Body of pancreas (tissue), 4 donors: ENCODE data around the gene PRKG1. TPM values are rescaled to one million over a fixed set of nuclear protein-coding genes. Genes with fewer than 3 reads are reported as not detected.

ENCODE experiments used
- ATAC-seq: fragments of 150-250 bp; one replicate; pipeline ENCODE4 v1.9.1; 2016
- DNase-seq, 4 donors: peaks; one replicate each; pipeline ENCODE4 v3.0.0-alpha.2; 2019
- H3K27ac ChIP-seq, 4 donors: fragments of 200-600 bp; sonication (generic); 1 replicate in 3 of 4; 2 replicates in 1 of 4; pipeline versions ENCODE4 v1.5.1 to v1.6.1; 2016 to 2019; ENCODE audit warnings: mild to moderate bottlenecking in 1 of 4, mixed read lengths in 1 of 4, moderate library complexity in 1 of 4
- H3K27me3 ChIP-seq, 2 donors: fragments of 200-600 bp; sonication (generic); one replicate each; pipeline ENCODE4 v1.6.0; 2016; ENCODE audit warnings: mild to moderate bottlenecking in 1 of 2
- H3K36me3 ChIP-seq, 2 donors: fragments of 200-600 bp; sonication (generic); replicated peaks in 1 of 2; 2 replicates each; pipeline ENCODE4 v1.5.1; 2016; ENCODE audit warnings: low read depth in 2 of 2; ENCODE audit not compliant: insufficient read depth in 1 of 2
- H3K4me1 ChIP-seq: fragments of 200-600 bp; sonication (generic); one replicate; pipeline ENCODE4 v1.6.0; 2016
- H3K4me3 ChIP-seq, 2 donors: fragments of 200-600 bp; sonication (generic); 1 replicate in 1 of 2; 2 replicates in 1 of 2; pipeline ENCODE4 v1.5.1; 2016 to 2019
- H3K9me3 ChIP-seq, 3 donors: fragments of 200-600 bp; sonication (generic); 1 replicate in 2 of 3; 2 replicates in 1 of 3; pipeline ENCODE4 v1.5.1; 2016
- CTCF ChIP-seq, 7 experiments: fragments of 450-650 bp in 4 of 7; fragments of 200-600 bp in 3 of 7; sonication (generic) in 3 of 7; IDR thresholded peaks; one replicate each; pipeline ENCODE4 v1.5.1; 2016 to 2019; ENCODE audit warnings: antibody characterized with exemption in 7 of 7
- POLR2A ChIP-seq, 3 donors: fragments of 450-650 bp; IDR thresholded peaks; one replicate each; pipeline ENCODE4 v1.6.1; 2016; ENCODE audit warnings: antibody characterized with exemption in 3 of 3, mild to moderate bottlenecking in 2 of 3
- WGBS, 2 donors: methylation state at CpG; one replicate each; pipeline ENCODE4 v1.1.5; 2017; 5-methylcytosine and 5-hydroxymethylcytosine counted together
- intact Hi-C: fragments of 100-400 bp; cut with DNase I; formaldehyde crosslinking; loops from one replicate; pipeline ENCODE4 v1.15.1; 2023
- total RNA-seq, 2 donors: library from RNA; depleted of rRNA; stranded (reverse); fragments of >200 nt; gene quantifications; one replicate each; pipeline ENCODE4 v1.1.0, GENCODE V29; 2016

PRKG1 gene
- total RNA-seq, 2 donors from 2014 or later = 14.2 to 18.9 TPM

DNA sequence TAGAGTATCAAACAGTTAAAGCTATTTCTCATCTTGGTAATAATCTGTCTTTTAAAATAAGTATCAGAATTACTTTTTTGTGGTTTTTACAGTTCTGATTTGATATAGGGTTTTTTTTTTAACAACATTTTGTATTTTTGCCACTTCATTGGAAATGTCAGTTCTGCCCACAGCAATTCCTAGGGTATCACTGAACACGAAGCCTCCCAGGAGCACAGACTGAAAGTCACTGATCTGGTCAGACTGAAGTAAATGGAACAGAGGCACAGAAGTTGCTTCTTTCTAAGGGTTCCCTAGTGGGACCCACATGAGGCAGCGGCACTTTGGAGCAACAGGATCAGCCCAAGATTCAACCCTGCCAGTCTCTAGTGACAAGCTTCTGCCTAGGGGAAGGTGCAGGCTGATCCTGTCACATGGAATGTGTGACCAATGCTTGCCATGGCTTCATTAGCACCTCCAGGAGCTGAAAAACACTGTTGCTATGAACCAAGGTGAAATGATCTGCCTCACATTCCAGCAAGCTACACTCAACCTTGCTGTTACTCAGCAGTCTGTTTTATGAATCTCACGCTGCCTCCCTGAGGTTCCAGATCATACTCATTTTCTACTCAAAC lies 898.6 kb downstream of the PRKG1 start:
- H3K27me3 ChIP-seq = no peaks in the 10 kb centered on the region
- H3K36me3 ChIP-seq = no peaks in the 10 kb centered on the region
- H3K4me1 ChIP-seq = no peaks in the 10 kb centered on the region
- intact Hi-C loops = no loop called here
- ATAC-seq = no peak
- H3K27ac ChIP-seq = no peak overlapping the region
- H3K4me3 ChIP-seq = no peak overlapping the region
- 88 to 91% methylated on average over 3 of the region's 3 CpGs for WGBS, 2 donors
- TF ChIP-seq CTCF (IDR thresholded peaks at IDR 0.05) (no peak), POLR2A (IDR thresholded peaks at IDR 0.05) (no peak)
- H3K9me3 ChIP-seq = no peaks in the 10 kb centered on the region
- DNase-seq = no peak

DNA sequence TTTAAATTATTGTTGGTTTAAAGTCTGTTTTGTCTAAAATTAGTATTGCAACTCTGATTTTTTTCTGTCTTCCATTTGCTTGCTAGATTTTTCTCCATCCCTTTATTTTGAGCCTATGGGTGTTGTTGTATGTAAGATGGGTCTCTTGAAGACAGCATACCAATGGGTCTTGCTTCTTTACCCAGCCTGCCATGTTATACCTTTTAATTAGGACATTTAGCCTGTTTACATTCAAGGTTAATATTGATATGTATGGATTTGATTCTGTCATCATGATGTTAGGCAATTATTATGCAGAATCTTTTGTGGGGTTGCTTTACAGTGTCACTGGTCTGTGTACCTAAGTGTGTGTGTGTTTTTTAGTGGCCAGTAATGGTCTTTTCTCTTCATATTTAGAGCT lies 906.5 kb downstream of the PRKG1 start:
- TF ChIP-seq POLR2A (IDR thresholded peaks at IDR 0.05) (no peak), CTCF (IDR thresholded peaks at IDR 0.05) (no peak)
- no peak for ATAC-seq
- H3K4me1 ChIP-seq = no peaks in the 10 kb centered on the region
- no peak overlapping the region for H3K4me3 ChIP-seq
- intact Hi-C loops = no loop called here
- H3K36me3 ChIP-seq = no peaks in the 10 kb centered on the region
- no peak for DNase-seq
- H3K9me3 ChIP-seq = no peaks in the 10 kb centered on the region
- no peak overlapping the region for H3K27ac ChIP-seq
- H3K27me3 ChIP-seq = no peaks in the 10 kb centered on the region

GRCh38 chr10:51981731-51982130 lies 907.4 kb downstream of the PRKG1 start:
- H3K9me3 ChIP-seq = no peaks in the 10 kb centered on the region
- 85 to 86% methylated on average over 1 of the region's 1 CpG for WGBS, 2 donors
- ATAC-seq (no peak), DNase-seq (no peak)
- H3K27me3 ChIP-seq = no peaks in the 10 kb centered on the region
- no peak for TF ChIP-seq CTCF (IDR thresholded peaks at IDR 0.05)
- TF ChIP-seq POLR2A (IDR thresholded peaks at IDR 0.05) = no peak
- no peak overlapping the region for H3K27ac ChIP-seq
- H3K36me3 ChIP-seq = no peaks in the 10 kb centered on the region
- intact Hi-C loops = no loop called here
- H3K4me3 ChIP-seq = no peak overlapping the region
- H3K4me1 ChIP-seq = peaks cover 4% of the 10 kb centered on the region

GRCh38 chr10:51983481-51983880 lies 909.2 kb downstream of the PRKG1 start:
- intact Hi-C loops = no loop called here
- DNase-seq (no peak), ATAC-seq (no peak)
- no peak for TF ChIP-seq CTCF (IDR thresholded peaks at IDR 0.05)
- H3K4me3 ChIP-seq = no peak overlapping the region
- no peaks in the 10 kb centered on the region for H3K36me3 ChIP-seq
- H3K4me1 ChIP-seq = peaks cover 4% of the 10 kb centered on the region
- no peaks in the 10 kb centered on the region for H3K27me3 ChIP-seq
- no peak overlapping the region for H3K27ac ChIP-seq
- WGBS, 2 donors = 96 to 97% methylated on average over 2 of the region's 2 CpGs
- H3K9me3 ChIP-seq = no peaks in the 10 kb centered on the region

- Histone ChIP-seq H3K36me3 (no peaks in the 10 kb centered on the region), H3K4me1 (peaks cover 4% of the 10 kb centered on the region), H3K27me3 (no peaks in the 10 kb centered on the region), H3K27ac (no peak overlapping the region), H3K9me3 (no peaks in the 10 kb centered on the region), H3K4me3 (no peak overlapping the region)
- TF ChIP-seq CTCF (IDR thresholded peaks at IDR 0.05) (no peak), POLR2A (IDR thresholded peaks at IDR 0.05) (no peak)
- intact Hi-C loops = no loop called here
- ATAC-seq = no peak
- no peak for DNase-seq
These were observed 911.0 kb downstream of the PRKG1 start for GRCh38 chr10:51985336-51985735.
